A204.1 (cell line): Measurements from ENCODE around the gene ARHGAP6.
A peak's percentile ranks its signal among the peaks of the same experiment; 100 is the strongest.

Source experiments
- FAIRE-seq: peaks from 2 replicates; lab custom pipeline; 2012; peaks lifted over from hg19 to GRCh38; lab: Jason Lieb, UNC

Gene ARHGAP6

GRCh38 chrX:11212741-11213140 is 453.0 kb downstream of the ARHGAP6 start:
- no peak for FAIRE-seq

DNA sequence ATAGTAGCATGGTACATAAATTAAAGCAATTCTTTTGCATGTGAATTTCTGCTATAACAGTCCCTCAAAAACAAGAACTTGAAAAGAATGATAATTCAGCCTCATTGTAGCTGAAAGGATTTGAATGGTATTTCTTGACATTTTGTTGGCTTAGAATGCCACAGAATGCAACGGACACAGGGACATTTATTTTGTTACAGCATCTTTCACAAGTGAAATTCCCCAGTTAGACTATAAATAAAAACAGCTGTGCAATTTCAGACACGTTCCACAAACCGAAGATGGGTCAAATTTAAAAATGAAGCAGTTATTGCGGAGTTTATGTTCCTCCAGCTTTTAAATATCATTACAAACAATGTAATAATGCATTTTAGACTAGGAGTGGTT is 455.3 kb downstream of the ARHGAP6 start:
- FAIRE-seq = no peak

DNA sequence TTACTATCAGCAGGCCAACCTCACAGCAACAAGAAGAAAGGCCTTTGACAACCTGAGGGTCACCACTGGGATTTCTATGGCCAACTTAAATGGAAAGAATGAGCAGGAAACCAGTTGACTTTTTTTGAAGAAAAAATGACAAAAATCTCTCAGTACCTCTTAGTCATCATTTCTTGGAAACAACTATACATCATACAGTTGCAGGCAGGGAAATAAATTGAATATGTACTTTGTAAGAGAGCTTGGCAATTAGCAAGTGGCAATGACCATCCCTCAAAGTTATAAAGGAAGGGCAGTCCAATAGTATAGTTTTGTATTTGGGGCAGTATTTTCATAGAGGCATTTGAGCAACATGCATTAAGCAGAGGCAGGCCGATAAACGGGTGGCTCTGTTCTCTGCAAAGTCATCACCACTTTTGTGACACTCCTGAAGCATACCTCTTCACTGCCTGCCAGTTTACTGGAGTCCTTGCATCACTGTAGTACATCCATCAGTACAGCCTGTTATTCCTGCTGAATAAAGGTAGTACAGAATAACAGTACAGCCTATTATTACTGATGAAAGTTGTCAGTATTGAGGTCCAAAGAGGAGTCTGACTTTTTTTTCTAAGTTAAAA is 455.8 kb downstream of the ARHGAP6 start:
- FAIRE-seq = no peak

DNA sequence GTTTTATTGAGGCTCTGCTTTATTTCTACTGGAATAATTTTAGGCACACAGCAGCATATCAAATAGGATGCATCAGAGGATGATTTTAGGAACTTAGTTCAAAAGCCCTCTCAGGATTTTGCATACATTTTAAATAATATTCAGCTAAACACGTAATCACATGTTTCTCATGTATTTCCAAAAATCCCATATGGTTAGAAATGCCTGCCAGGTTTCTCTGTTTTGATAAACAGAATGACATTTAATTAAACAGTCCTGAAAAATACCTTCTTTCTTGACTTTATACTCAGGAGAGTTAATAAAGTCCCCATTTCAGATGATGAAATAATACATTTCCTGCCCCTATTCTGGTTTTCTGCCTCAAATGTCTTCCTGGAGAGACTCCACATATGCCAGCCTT is 459.0 kb downstream of the ARHGAP6 start:
- FAIRE-seq = no peak

GRCh38 chrX:11205796-11206195 is 459.9 kb downstream of the ARHGAP6 start:
- no peak for FAIRE-seq

- no peak for FAIRE-seq
These were observed 468.0 kb downstream of the ARHGAP6 start for GRCh38 chrX:11197671-11198070.

GRCh38 chrX:11196476-11196875 is 469.2 kb downstream of the ARHGAP6 start:
- no peak for FAIRE-seq

DNA sequence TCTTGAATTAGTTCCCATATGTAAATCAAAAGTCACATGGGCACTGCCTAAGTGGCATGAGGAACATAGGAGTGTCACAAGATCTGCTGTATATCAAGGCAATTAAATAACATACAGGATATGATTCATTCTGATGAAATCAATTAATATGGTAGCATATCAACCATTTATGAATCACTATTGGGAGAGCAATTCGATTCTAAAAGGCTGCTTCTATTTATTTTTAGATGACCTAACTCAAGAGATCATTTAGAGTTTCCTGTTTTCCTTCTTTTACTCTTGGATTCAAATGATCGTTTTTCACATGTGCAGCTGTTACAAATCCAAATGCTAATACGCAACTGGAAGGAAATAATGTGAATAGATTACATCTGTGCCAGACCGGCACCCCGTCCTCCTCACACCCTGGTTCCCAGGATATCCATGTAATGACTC is 472.7 kb downstream of the ARHGAP6 start:
- no peak for FAIRE-seq

DNA sequence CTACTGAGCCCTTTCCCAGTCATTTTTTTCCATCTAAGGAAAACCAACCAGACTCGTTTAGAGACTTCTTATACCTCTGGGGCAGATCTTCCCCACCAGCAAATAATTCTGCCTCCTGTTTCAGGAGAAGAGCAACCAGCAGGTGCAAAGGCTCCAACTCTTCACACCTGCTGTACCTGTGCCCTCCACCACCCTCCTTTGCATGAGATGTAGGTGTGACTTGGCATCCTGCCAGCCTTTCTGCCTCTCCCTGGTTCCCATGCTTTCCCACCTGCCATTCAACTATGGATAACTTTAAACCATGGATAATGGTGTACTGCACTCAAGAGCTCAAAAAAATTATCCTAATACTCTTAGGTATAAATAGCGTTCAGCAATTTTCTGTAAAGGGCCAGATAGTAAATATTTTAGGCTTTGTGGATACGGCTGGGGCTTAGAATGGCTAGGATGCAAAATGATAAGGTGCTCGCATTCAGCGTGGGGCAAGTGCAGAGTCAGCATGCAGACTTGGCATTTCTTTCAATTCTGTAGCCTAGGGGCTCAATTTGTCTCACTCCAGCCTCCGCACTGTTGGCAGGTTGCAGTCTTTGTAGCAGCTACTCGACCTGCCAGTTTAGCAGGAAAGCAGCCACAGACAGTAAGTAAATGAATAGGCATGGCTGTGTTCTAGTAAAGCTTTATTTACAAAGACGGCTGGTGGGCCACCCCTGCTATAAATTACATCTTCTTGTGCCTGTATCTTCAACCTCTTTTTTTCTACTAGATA is 474.8 kb downstream of the ARHGAP6 start:
- no peak for FAIRE-seq

DNA sequence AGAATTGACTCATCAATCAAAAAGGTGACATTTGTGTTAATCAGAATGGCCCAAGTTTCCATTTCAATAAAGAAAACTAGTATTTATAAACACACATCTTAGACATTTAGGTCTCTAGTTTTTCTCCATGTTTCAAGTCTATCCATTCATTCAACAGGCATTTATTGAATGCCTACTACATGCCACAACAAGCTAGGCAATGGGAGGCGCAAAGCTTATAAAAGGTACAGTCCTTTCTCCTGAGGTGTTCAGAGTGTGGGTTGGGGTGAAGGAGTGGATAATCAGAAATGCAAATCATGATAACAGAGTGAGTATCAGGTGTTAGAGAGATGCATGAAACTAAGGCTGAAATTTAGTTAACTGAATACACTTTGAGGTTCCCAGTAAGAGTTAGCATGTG is 476.6 kb downstream of the ARHGAP6 start:
- no peak for FAIRE-seq

GRCh38 chrX:11188664-11189063 is 477.1 kb downstream of the ARHGAP6 start:
- no peak for FAIRE-seq

GRCh38 chrX:11187001-11187400 is 478.7 kb downstream of the ARHGAP6 start:
- no peak for FAIRE-seq

GRCh38 chrX:11185861-11186260 is 479.9 kb downstream of the ARHGAP6 start:
- no peak for FAIRE-seq

GRCh38 chrX:11180571-11180970 is 485.1 kb downstream of the ARHGAP6 start:
- FAIRE-seq = no peak

- no peak for FAIRE-seq
These were observed 493.3 kb downstream of the ARHGAP6 start for GRCh38 chrX:11172415-11172814.

GRCh38 chrX:11171956-11172355 is 493.8 kb downstream of the ARHGAP6 start:
- FAIRE-seq = no peak

DNA sequence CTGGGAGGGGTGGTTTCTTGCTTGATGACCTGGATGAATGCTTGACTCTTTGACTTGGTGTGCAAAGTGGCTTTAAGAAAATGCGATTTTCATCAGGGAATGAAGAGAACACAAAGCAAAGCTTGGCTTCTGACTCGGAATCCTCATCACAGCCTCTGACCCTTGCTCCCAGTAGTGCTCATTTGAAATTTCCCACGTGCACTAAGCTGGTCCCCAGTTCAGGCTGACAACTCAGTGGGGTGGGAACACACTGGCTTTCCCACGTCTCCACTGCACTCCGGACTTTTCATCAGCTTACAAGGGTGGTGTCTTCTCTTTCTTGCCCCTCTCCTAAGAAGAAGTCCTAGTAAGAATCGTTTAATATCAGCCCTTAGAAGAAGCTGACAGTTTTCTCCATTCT is 501.3 kb downstream of the ARHGAP6 start:
- FAIRE-seq = no peak

- FAIRE-seq = no peak
These were observed 506.6 kb downstream of the ARHGAP6 start for GRCh38 chrX:11159149-11159548.

DNA sequence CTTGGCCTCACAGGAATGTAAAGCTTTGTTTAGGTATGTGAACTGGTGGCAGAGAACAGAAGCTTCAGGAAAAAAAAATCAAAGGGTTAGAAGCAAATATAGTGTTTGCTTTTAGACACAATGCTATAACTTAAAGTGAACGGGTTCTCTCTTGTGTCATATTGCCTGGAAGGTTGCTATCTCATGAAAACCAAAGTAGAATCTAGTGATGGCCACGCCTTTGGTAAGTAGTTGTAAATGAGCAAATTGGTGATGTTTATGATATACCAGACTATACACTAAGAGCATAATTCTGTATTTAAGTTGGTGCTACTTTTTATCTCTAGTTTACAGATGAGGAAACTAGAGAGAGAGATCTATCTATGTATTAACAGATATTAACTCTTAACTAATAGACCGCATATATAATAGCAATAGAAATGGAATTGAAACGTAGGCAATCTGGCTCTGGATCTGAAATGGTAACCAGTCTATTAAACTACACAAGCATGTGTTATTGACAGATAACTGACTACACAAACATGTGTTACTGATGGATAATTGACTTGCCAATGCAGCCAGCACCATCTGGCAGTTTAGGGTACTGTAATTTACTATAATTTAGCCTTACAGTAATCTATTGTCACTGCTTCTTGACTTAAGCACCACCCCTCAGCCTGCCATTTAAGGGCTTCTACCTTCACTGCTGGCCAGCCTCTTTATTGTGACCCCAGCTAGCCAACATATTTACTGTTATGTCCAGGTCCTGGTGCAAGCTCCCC is 513.7 kb downstream of the ARHGAP6 start:
- FAIRE-seq = no peak

DNA sequence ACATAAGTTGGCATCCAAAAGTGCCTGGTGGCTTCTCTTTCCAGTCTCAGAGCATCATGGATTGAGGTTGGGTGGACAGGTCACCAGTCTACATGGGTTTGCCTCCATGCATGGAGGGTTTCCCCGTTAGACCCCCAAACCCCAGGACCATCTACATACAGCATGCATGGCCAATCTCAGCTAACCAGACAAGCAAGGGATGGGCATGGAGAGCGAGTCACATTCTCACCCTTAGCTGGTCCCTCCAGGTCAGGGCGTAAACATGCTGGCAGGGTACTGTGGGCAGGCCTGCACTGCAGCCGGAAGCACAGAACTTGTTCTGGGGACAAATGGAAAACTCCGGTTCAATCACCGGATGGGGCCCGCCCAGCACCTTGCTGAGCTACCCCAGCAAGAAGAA is 517.3 kb downstream of the ARHGAP6 start:
- no peak for FAIRE-seq

DNA sequence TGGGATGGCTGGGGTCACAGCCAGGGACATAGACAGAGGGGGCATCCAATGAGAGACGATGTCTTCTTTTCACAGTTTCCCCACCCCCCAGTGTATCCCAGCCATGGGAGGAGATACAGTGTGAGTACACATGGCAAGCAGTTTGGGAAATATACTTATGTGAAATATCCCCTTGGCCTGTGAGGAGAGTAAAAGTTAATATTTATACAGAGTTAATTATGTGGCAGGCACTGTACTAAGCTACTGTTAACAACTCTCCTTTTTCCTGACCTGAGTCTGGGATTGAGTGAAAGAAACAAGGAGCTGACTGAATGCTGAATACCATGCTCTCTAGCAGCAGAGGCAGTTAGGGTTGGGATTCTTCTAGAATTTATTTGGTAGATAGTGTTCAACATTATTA is 519.3 kb downstream of the ARHGAP6 start:
- FAIRE-seq = no peak

GRCh38 chrX:11143931-11144678 is 521.6 kb downstream of the ARHGAP6 start:
- peak; percentile 95 for FAIRE-seq
